DMS53 treated with DMSO at 0.1 percent for 48 hours (cell line): ENCODE results near the gene ASCL5.

ENCODE experiments used
- DNase-seq: peaks from one replicate; lab custom pipeline; 2025; ENCODE audit not compliant: unreplicated experiment; lab: John Stamatoyannopoulos, UW

Gene ASCL5

DNA sequence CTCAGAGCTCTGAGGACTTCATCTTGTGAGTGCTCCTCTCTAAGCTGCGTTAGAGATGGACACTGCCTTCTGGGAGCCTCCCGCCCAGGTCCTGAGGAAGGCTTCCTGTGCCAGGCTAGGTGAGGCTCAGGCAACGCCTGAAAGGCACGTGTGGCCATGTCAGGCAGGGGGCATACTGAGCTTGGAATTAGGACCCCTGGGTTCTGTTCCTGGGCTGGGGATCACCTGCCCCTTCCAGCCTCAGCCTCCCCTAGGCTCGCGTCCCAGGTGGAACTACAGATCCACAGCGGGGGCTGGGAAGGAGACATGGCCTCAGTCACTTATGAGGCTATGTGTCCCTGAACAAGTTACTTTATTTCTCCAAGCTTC is 10.0 kb upstream of the ASCL5 start:
- DNase-seq, result no peak

DNA sequence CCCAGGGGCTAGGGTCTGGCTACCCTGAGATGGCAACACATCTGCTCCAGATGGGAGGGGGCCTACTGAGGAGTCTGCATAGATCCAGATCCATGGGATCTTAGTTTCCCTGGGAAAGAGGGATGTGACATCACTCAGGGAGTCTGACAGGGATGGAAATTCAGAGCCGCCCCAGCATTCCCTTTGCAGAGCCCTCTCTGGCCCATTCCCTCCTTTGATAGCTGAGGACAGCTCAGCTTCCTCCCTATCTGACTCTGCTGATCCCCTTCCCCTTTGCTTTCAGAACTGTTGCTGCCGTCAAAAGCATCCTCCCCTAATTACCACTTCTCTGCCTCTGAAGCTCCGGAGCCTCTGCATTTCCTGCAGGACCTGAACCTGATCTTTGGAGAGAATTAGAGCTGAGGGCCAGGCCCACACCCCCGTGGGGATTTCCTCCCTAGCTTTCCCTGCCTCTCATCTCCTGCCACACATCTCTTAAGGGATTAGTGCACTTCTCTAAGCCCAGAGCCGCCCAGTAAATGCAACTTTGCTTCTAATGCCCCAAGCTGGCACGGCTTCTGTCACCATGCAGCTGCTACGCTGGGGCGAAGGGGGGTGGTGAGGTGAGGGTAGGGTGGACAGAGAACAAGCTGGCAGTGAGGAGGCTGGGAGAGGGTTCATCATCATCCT is 9.5 kb upstream of the ASCL5 start:
- DNase-seq, result no peak

DNA sequence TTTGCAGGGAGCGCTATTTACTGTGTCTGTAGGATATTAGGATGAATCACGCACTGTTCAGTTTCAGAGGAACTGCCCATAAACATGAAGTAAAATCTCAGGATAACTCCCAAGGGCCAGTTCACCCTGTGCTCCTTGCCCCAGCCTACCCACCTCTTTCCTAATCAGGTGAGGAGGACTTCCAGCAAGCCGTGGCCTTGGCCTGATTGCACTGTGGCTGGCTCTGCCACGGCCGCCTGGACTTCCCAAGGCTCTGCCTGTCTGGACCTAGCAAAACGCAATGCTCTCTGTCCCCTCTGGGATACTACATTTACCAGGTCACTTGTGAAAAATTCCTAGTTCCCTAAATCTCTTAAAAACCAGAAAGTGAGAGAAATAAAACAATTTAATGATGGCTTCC is 7.4 kb upstream of the ASCL5 start:
- no peak for DNase-seq

DNA sequence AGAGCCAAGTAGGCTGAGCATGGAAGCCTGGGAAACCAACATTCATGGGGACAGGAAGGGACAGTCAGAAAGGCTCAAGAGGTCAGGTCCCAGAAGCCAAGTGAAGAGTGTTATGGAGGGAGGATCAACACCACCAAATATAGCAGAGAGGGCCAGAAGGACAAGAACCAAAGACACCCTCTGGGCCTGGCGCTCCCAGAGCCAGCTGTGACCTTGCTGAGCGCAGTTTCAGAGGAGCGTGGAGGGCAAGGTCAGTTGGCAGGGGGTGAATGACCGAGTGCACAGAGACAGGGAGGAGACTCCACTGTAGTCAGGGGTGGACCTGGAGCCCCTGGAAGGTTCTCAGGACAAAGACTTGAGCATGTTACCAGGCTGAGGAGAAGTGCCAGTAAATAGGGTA is 4.4 kb upstream of the ASCL5 start:
- DNase-seq, result no peak

DNA sequence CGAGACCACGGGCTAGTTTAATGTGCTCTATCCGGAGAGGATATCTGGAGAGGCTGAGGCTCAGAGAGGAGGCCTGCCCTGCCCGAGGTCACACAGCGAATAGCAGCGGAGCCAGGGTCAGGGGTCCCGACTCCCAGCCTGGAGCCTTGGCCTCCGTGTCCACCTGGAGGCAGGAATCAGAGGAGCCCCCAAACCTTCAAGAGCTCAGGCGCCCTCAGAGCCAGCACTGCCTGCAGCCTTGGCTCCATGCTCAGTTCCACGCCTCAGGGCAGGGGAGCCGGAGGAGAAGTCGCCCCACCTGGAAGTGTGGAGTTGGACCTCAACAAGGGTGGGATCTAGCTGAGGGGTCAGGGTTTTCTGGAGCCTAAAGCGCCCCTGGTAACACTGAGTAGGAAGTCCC is 2.0 kb upstream of the ASCL5 start:
- no peak for DNase-seq

DNA sequence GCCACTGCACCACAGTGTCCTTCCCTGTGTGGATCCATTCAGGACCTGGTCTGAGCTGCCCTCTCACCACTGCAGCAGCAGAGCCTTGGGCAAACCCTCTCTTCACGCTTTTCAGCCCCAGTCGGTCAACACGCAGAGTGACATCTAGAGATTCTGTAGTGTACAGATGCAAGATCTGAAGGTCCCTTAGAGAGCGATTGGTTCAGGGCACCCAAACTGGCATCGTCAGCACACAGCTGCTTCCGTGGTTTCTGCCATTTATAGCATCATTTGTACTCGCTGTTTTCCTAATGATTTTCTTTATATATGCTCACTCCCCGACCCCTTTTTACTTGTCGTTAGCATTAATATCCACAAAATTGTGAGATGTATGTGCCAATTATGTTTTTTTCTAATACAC is 1.5 kb upstream of the ASCL5 start:
- DNase-seq, result no peak

DNA sequence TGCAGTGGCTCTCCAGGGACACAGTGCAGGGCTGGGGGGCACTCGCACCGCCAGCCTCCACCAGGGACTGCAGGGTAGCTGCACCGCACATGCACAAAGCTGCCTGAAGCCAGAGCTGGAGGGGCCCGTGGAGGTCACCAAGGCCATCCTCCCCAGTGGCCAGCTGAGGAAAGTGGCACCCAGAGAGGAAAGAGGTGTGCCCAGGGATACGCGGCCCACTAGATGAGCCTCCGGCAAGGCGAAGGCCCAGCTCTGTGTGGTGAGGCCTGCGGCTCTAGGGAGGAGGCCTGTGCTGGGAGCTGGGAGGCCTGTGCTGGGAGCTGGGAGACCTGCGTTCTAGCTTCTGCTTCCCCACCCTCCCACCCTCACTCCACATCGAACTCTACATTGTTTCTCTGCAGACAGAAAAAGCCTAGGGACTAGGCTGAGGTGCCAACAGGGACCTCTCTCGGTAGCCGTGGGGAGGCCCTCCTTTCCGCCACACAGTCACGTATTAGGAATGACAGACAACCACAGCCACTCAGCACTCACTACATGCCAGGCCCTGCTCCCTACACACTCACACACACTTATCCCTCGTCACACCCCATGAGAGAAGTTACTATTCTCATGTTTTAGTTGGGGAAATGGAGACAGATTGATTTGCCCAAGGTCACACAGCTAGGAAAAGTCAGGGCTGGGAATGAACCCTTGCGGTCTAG is 921 bp upstream of the ASCL5 start:
- DNase-seq, result no peak

DNA sequence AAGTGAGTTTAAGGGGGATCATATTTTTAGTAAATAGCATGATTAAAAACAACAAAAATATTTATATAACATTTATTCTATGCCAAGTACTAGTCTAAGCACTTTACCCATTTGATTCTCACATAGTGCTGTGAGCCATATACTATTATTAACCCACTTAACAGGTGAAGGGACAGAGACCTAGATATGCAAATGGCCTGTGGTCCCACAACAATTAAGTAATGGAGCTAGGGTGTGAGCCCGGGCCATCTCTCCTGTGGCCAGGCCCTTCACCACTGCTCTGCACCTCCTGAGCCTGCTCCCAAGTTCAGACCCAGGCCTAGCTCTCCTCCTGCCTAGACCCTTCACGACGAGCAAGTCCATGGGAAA is 537 bp downstream of the ASCL5 start:
- DNase-seq, result no peak

DNA sequence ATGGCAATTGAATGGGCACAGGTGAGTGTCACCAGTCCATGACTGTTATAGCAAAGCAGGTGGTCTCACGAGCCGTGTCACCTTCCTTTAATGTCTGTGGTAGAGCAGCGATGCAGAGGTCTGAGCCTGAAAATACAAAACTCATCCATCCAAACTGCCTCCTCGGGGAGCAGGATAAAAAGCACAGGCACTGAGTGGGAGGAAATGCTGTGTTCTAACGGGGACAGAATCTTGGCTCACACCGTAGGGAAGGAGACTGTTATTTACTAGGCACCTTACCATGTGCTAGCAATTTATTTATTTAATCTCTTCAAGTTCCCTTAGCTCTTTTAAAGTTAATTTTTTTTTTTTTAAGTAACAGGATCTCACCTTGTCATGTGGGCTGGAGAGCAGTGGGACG is 1.2 kb downstream of the ASCL5 start:
- no peak for DNase-seq

DNA sequence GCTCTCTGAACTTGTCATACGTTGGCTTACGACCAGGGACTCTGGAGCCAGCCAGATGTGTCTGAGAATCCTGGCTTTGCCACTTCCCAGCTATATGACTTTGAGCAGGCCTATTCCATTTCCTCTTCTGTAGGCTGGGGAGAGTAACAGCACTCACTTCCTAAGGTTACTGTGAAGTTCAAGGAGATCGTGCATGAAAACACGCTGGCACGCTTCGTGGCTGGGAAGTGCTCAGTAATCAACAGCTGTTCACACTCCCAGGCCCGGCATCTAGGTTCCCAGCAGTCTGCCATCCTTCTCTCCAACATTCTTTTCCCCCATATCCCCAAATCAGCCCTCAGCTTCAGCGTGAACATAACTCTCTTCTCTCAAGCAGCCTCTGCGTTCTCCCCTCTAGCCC is 2.0 kb downstream of the ASCL5 start:
- DNase-seq, result peak; percentile 76

DNA sequence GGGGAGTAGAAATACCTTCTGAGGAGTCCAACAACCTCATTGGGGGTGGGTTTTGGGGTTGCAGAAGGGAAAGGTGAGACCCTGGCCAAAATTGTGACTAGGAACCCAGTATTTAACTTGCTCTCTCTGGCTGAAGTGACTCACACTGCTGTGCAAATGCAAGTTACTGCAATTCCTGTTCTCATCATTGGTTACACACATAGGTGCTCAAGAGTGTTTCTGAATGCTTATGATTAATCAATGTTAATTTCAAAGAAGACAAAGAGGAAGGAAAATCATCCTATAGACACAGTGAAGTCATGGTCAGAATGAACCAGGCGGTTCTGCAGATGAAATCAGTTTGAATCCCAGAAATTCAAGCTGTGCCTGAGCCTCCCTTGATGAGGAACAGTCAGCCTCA is 3.1 kb downstream of the ASCL5 start:
- DNase-seq, result peak; percentile 9

DNA sequence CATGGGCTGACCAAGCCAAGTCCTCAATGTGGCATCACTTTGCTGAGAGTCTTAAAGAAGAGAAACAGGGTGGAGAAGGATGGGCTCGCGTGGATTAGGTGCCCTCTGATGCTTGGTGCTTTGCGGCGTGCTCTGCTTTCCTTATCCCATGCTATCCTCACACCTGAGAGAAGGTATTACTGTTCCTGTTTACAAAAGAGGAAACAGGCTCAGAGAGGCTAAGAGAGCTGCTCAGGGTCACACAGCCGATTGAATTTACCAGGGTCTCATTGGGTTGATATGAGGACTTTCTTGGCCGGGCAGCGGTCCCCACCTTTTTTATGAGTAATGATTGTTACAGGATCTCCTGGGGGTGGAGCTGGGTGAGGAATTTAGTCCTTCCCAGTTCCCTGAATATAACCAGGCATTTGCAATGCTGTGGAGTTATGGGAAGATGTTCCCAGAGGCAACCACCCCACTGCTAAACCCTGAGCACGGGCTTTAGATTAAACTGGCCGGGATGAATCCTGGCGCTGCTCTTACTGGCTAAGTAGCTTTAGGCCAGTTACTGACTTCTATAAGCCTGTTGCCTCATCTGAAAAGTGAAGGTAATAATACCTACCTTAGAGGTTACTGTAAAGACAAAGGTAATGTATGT is 4.5 kb downstream of the ASCL5 start:
- no peak for DNase-seq

DNA sequence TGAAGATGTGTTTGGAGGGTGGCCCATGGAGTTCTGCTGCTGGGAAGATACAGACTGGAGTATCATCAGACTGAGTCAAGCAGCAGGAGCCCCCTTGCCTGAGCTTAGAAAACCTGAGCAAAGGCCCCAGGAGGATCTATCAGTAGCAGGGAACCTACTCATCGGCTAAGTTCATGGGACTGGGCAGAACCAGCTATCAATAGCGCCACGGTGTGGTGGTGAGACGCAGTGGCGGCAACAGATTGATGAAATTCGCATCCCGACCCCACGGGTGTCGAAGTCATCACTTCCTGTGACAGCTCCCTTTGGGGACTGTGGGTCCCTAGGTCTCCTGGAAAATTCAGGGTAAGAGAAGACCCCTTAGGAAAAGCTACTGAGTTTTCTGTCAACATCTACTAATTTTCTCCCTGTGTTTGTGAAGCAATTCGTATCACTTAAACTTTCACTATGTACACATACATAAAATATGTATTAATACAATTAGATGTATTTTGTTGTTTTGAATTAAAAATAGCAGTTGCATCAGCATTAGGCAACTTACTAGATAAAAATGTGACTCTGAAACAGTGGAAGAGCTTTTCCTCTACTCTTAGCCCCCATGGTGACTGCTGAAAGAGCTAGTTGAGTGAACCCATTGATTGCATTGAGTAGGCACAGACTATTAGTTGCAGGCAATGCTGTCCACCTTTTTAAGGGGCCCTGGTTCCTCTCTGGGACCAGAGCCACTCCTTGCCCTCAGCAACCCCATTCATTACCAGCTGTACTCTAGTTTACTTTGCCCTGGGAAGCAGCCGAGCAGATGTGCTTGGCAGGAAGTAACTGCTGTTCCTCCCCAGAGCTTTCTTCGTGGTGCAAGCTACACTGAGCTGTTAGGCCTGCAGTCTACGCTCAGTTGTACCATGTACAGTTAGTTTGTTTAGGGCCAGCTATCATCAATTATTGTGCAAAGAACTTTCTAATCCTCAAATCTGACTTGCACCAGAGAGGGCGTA is 7.5 kb downstream of the ASCL5 start:
- peak; percentile 61 for DNase-seq

DNA sequence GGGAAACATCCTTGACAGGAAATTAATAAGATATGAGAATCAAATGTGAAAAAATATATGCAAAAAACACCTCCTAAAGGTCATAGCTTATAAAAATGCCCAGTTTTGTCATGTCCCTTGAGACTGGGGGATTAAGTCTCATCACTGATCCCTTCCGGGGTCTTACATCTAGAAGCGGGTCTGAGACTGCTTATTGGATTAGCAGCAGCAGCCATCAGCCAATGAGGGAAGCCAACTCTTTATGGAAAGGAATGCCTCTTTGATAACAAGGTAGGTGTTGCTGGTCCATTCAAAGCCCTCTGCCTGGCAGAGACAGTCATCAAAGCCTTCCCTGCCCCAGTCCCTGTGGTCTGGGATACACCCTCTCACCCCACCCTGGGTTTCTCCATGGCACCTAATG is 10.9 kb downstream of the ASCL5 start:
- no peak for DNase-seq

DNA sequence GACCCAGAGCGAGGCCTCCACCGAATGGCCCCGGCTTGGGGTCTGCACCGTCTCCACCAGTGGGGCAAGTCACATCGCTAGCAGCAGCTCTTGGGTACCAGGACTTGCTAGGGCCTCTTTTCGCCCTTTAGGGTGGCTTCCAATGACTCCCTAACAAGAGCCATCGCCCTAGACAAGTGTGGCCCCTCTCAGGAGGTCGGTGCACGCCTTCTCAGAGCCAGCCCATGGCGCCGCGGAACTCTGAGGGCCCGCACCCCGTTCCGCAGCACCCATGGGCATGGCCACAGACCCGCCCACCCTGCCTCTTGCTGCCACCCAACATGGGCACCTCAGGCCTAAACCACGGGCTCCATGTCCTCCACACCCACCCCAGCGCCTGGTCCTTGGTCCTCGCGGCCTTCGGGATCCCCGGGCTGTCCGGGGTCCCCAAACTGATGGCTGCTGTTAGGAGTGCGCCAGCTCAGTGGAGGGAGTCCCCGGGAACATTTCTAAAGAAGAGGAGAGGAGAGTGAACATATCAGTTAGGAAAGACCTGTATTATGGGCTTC is 11.5 kb downstream of the ASCL5 start:
- DNase-seq, result no peak

DNA sequence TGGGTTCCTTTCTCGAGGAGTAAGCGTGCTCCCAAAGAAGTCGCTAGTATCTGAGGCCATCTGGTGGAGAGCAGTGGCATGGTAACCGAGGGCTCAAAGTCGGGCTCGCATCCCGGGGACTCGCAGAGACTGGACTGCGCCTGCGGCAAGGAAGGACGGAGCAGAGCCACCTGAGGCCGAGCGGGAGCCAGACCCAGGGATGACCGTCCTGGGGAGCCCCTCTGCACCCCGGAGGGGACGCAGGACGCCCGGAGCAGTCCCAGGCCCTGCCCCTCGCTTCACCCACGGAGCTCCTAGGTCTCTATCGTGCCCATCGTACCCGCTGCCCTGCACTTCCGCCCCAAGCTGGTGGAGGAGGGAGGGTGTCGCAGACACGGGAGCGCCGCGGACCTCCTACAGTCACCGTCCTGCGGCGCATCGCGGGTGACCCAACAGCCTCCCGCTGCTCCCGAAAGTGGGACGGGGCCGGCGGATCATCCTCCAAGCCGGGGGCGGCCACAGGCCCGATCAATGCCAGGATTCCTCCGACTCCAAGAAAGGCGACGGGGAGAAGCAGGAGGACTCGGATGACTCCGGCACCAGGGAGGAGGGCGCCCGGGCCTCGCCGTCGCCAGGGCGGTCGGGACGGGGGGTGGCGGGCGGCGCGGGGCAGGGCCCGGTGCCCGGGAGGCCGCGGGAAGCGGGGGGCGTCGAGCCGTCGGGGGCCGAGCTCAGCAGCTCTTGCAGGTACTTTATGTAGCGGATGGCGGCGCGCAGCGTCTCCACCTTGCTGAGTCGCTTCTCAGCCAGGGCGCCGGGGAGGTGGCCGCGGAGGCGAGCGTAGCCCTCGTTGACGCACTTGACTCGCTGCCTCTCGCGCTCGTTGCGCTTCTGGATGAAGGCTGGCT is 12.5 kb downstream of the ASCL5 start:
- peak; percentile 97 for DNase-seq

DNA sequence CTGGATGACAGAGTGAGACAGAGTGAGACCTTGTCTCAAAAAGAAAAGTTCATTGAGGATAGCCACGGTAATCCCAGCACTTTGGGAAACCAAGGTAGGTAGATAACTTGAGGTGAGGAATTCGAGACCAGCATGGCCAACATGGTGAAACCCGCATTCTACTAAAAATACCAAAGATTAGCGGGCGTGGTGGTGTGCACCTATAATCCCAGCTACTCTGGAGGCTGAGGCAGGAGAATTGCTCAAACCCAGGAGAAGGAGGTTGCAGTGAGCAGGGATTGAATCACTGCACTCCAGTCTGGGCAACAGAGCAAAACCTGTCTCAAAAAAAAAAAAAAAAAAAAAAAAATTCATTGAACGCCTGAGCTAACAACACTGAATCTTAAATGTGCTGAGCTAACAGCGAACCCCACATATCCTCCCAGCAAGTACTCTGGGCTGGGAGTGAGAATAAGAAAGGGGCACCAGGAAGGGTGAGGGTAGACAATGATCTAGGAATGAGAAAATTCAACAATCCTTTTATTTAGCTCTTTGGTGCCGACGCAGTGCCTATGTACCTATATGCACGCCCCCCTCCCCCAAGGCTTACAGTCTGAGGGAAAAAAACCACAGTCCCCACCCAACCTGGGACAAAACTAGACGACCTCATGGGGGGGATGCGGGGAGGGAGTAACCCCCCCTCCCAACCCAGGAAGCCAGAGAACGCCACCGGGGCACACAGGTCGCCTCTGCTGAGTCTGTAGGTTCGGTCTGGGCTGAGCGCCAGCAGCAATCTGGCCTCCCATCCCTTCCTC is 13.3 kb downstream of the ASCL5 start:
- DNase-seq, result no peak

DNA sequence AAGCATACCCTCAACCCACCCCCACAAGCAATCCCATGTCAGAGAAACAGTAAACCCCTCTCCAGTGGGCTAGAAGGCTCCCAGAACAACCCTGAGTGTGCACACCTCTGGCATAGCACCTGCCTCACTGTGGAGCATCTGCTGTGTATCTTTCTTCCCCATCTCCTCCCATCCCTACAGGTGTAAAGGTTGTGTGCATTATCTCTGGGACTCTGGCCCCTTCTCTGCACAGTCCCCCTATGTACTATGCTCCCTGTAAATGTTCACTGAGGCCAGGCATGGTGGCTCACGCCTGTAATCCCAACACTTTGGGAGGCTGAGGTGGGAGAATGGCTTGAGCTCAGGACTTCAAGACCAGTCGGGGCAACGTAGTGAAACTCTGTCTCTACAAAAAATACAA is 14.1 kb downstream of the ASCL5 start:
- no peak for DNase-seq

DNA sequence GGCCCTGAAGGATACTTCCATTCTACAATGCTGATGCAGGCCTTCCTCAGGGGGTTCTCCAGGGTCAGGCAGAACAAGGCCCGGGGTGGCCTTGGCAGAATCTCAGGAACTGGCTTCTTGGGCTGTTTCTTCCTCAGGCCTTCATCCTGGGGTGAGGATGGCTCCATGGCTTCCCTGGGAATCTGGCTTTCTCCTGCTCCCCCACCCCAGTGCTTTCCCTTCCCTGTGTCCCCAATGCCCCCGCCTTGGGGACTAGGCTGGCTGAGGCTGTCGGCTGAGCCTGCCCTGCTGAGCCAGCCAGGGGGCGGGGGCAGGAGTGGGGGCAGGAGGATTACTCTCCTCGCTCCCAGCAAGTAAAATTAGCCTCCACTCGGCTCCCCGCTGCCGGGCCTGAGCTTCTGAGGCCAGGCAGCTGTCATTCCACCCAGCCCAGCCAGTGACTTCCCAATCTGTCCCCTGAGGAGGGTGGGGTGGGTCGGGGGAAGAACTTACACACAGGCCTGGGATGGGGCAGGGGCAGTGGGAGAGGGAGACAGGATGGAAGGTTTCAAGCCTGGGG is 14.7 kb downstream of the ASCL5 start, which contains the start of gene CACNA1S:
Gene CACNA1S (minus strand): TSS at position 254 of the 559 bp plus-strand sequence. CDS start 87 bp downstream, at position 167.
- DNase-seq, result no peak
